ENCODE results near the gene PAXX. TPM values are rescaled to one million over a fixed set of nuclear protein-coding genes. Genes with fewer than 3 reads are reported as not detected.

The PAXX gene
- total and polyA plus RNA-seq, 9 of the 15 experiments (the other 6 are each of a cell fraction or from before 2014, with no cell fraction given), result 1.2 to 175 (median 38.5) TPM

- H3K9me1 ChIP-seq (ENCODE audit: control insufficient read depth, insufficient read depth, low read length), result no peaks in the 10 kb centered on the region
- POLR2A ChIA-PET, result interaction anchor here (0.7 to 1.3 kb wide), 2 partner anchors 8 to 38 kb away, joined by 3 to 5 read pairs; partner anchors contain the start of gene PAXX
- H3K4me1 ChIP-seq (replicated peaks in 1 of 2; ENCODE audit: control insufficient read depth in 2 of 2, insufficient read depth in 2 of 2, low read length in 2 of 2), result peaks cover 22 to 39% of the 10 kb centered on the region in 2 experiments; a peak in 4 of 5 replicates
- WGBS (ENCODE audit: insufficient coverage, low coverage, missing lambda C conversion rate), result 30% methylated on average over 8 of the region's 10 CpGs
- DNase-seq (ENCODE audit: extremely low read depth in 1 of 4, low spot score in 3 of 4) (no peak), FAIRE-seq (peak; percentile 57), ATAC-seq (no peak)
- no peaks in the 10 kb centered on the region for H4K20me1 ChIP-seq (replicated peaks; ENCODE audit: control insufficient read depth, insufficient read depth, low read length)
- H3K79me2 ChIP-seq (ENCODE audit: control insufficient read depth, insufficient read depth, low read length), result no peaks in the 10 kb centered on the region
- no TSS peak for BruUV-seq (replicated peaks)
- no peak overlapping the region for H3K4me3 ChIP-seq
- in situ Hi-C loops (cut with MboI), result no loop called here
- no peak overlapping the region for H3K4me2 ChIP-seq (ENCODE audit: insufficient read depth, low read length)
- no peak overlapping the region for H3K27ac ChIP-seq (ENCODE audit: extremely low read depth, low read depth, low read length)
- H3K27me3 ChIP-seq (ENCODE audit: control insufficient read depth in 2 of 2, insufficient read depth in 2 of 2, low read length in 2 of 2), result no peaks in the 10 kb centered on the region
- TF ChIP-seq OTX1 (CRISPR knock-in tag; IDR thresholded peaks at IDR 0.05), result no peak
- no peak for TF ChIP-seq NR2C1 (IDR thresholded peaks at IDR 0.05)
- peak; percentile 38; the same call in 1 of the 2 replicates for TF ChIP-seq NR2C1 (tag; IDR thresholded peaks at IDR 0.05)
- H3K36me3 ChIP-seq (ENCODE audit: control insufficient read depth, insufficient read depth, low read length), result peaks cover 1% of the 10 kb centered on the region; the same call in 1 of the 3 replicates
- peak overlapping the region; percentile 70; the same call in 1 of the 2 replicates for H2AFZ ChIP-seq (ENCODE audit: low read depth, low read length)
- intact Hi-C loops (cut with micrococcal nuclease), result no loop called here
- 0 out of 2 replicates have a peak, but pooled peaks cover 1% of the 10 kb centered on the region for H3K9me3 ChIP-seq (replicated peaks; ENCODE audit: control insufficient read depth, insufficient read depth, low read depth, low read length)
- peak overlapping the region in 1 of 2 experiments; percentile 40; a peak in 1 of 4 replicates for H3K9ac ChIP-seq (ENCODE audit: insufficient read depth in 1 of 2, low read depth in 2 of 2, low read length in 2 of 2)
- CTCF ChIA-PET (ENCODE audit: low intra/inter-chr PET ratio), result no interaction called here
Observed at GRCh38 chr9:137000177-137000930, 8.1 kb downstream of the PAXX start.

Data from K562 (cell line).